GM12878 (cell line): ENCODE measurements around the gene CPSF4L. TPM values are rescaled to one million over a fixed set of nuclear protein-coding genes. Genes with fewer than 3 reads are reported as not detected.

ENCODE experiments used
- ATAC-seq: fragments of 200-7000 bp; cut with Tn5 transposase; 3 replicates; pipeline ENCODE4 v1.9.1; 2020; ENCODE audit warnings: mild to moderate bottlenecking, moderate library complexity
- BruUV-seq: library from RNA; stranded (reverse); fragments of 400-500 nt; replicated peaks from 2 replicates; lab custom pipeline; 2021; lab: Mats Ljungman, UMichigan
- CTCF ChIA-PET: fragments of 300-600 bp; sonication (Branson Sonifier 250); formaldehyde crosslinking; extraction: SDS; loops from one replicate; lab custom pipeline; 2021; ENCODE audit warnings: inconsistent platforms; lab: Yijun Ruan, JAX
- POLR2A ChIA-PET: fragments of 350-600 bp; formaldehyde crosslinking; extraction: SDS; loops from one replicate; lab custom pipeline; 2021; ENCODE audit warnings: inconsistent platforms; lab: Charles Lee
- RAD21 ChIA-PET: fragments of 300-600 bp; sonication (Branson Sonifier 250); formaldehyde crosslinking; loops from one replicate; lab custom pipeline; 2023; ENCODE audit warnings: antibody characterized with exemption; ENCODE audit not compliant: unreplicated experiment; lab: Charles Lee
- SMC1A ChIA-PET: fragments of 300-600 bp; sonication (Branson Sonifier 250); formaldehyde crosslinking; loops from one replicate; lab custom pipeline; 2023; ENCODE audit not compliant: unreplicated experiment, uncharacterized antibody; lab: Charles Lee
- DNase-seq: peaks from one replicate; pipeline ENCODE4 v3.0.0-alpha.2; 2011; ENCODE audit warnings: low read depth, low spot score
- FAIRE-seq: peaks from 3 replicates; lab custom pipeline; 2011; peaks lifted over from hg19 to GRCh38; lab: Jason Lieb, UNC
- H2AFZ ChIP-seq: 2 replicates; pipeline ENCODE4 v1.6.0; 2011; ENCODE audit warnings: low read depth, low read length, control low read depth; ENCODE audit not compliant: control insufficient read depth
- H3K27ac ChIP-seq: 2 replicates; pipeline ENCODE4 v1.5.1; 2011; ENCODE audit warnings: control low read depth; ENCODE audit not compliant: control insufficient read depth, insufficient read depth
- H3K27me3 ChIP-seq, 2 experiments: replicated peaks in 1 of 2; 2 replicates each; pipeline versions ENCODE4 v1.6.0 to v1.6.1; 2011; ENCODE audit warnings: low read length in 1 of 2; ENCODE audit not compliant: control insufficient read depth in 2 of 2, insufficient read depth in 2 of 2
- H3K36me3 ChIP-seq, 2 experiments: 2 replicates each; pipeline ENCODE4 v1.5.1; 2011; ENCODE audit warnings: low read length in 1 of 2; ENCODE audit not compliant: control insufficient read depth in 2 of 2, insufficient read depth in 2 of 2
- H3K4me1 ChIP-seq: 2 replicates; pipeline ENCODE4 v1.6.1; 2011; ENCODE audit warnings: mild to moderate bottlenecking, low read length, moderate library complexity, mixed read lengths; ENCODE audit not compliant: control insufficient read depth, insufficient read depth
- H3K4me2 ChIP-seq: 2 replicates; pipeline ENCODE4 v1.6.0; 2011; ENCODE audit warnings: control low read depth; ENCODE audit not compliant: control insufficient read depth, insufficient read depth
- H3K4me3 ChIP-seq: fragments of 200-600 bp; sonication (generic); 2 replicates; pipeline ENCODE4 v1.5.1; 2016
- H3K79me2 ChIP-seq: 2 replicates; pipeline ENCODE4 v1.6.0; 2011; ENCODE audit warnings: low read length; ENCODE audit not compliant: control insufficient read depth, insufficient read depth
- H3K9ac ChIP-seq: 2 replicates; pipeline ENCODE4 v1.8.0; 2011; ENCODE audit warnings: low read length, control low read depth, mixed read lengths; ENCODE audit not compliant: control insufficient read depth, insufficient read depth
- H3K9me3 ChIP-seq: replicated peaks from 3 replicates; pipeline ENCODE4 v1.5.1; 2011; ENCODE audit warnings: mild to moderate bottlenecking, low read length; ENCODE audit not compliant: control insufficient read depth, insufficient read depth
- H4K20me1 ChIP-seq: 2 replicates; pipeline ENCODE4 v1.6.0; 2011; ENCODE audit not compliant: control insufficient read depth, insufficient read depth
- ATF7 ChIP-seq: fragments of 450-650 bp; IDR thresholded peaks from 2 replicates; pipeline ENCODE4 v1.6.1; 2016; ENCODE audit warnings: low read depth, mild to moderate bottlenecking
- CBX5 ChIP-seq: sonication (generic); IDR thresholded peaks from 2 replicates; pipeline ENCODE4 v1.6.1; 2016; ENCODE audit warnings: low read depth, moderate library complexity, mild to moderate bottlenecking, inconsistent platforms
- EZH2 ChIP-seq: IDR thresholded peaks from 2 replicates; pipeline ENCODE4 v1.6.1; 2012; ENCODE audit warnings: low read depth, mild to moderate bottlenecking, control low read depth, inconsistent platforms, low read length, borderline replicate concordance; ENCODE audit not compliant: control insufficient read depth
- FOXM1 ChIP-seq: IDR thresholded peaks from 2 replicates; pipeline ENCODE4 v1.6.1; 2012; ENCODE audit warnings: low read depth, mild to moderate bottlenecking, inconsistent platforms, low read length, moderate library complexity
- IKZF2 ChIP-seq, 2 experiments: fragments of 450-650 bp; IDR thresholded peaks; 2 replicates each; pipeline ENCODE4 v1.6.1; 2017; ENCODE audit warnings: mild to moderate bottlenecking in 2 of 2, moderate library complexity in 2 of 2
- MTA3 ChIP-seq: IDR thresholded peaks from 2 replicates; pipeline ENCODE4 v1.6.1; 2012; ENCODE audit warnings: low read length, inconsistent platforms, borderline replicate concordance
- POLR2A ChIP-seq: IDR thresholded peaks from 2 replicates; pipeline ENCODE4 v1.6.1; 2011; ENCODE audit warnings: low read depth, mild to moderate bottlenecking, low read length
- SREBF1 ChIP-seq: IDR thresholded peaks from 2 replicates; pipeline ENCODE4 v1.6.1; 2012; ENCODE audit warnings: mild to moderate bottlenecking, low read length
- WGBS: methylation state at CpG from one replicate; pipeline ENCODE4 v1.1.6; 2016; ENCODE audit warnings: low lambda C conversion rate; ENCODE audit not compliant: insufficient replicate concordance, insufficient coverage; ENCODE audit errors: missing lambda C conversion rate; 5-methylcytosine and 5-hydroxymethylcytosine counted together
- in situ Hi-C: fragments of 300-500 bp; cut with MboI; formaldehyde crosslinking; loops from 9 replicates; pipeline ENCODE4 v1.14.3; 2018; ENCODE audit warnings: mixed read lengths
- intact Hi-C: fragments of 100-400 bp; cut with micrococcal nuclease; formaldehyde crosslinking; loops from one replicate; pipeline ENCODE4 v1.14.2; 2022; ENCODE audit not compliant: unreplicated experiment
- polyA plus RNA-seq, 11 experiments: library from polyadenylated mRNA; depleted of rRNA in 4 of 11; unstranded in 6 of 11; stranded (reverse) in 5 of 11; fragments of >200 nt; fragmentation: Nextera tagmentation in 4 of 11; fragmentation: Illumina TruSeq in 1 of 11; extraction: Ambion mirVana in 4 of 11; extraction: Trizol in 1 of 11; gene quantifications; 1 replicate in 1 of 11; 2 replicates in 10 of 11; pipeline versions ENCODE4 v1.2.1 to v1.2.3, GENCODE V29; 2011 to 2016; ENCODE audit warnings: inconsistent platforms in 2 of 11, missing spikeins in 2 of 11, low read depth in 1 of 11
- total RNA-seq, 4 experiments: library from RNA; depleted of rRNA in 3 of 4; stranded (reverse); fragments of >200 nt in 3 of 4; fragmentation: Illumina TruSeq in 1 of 4; extraction: Trizol in 1 of 4; gene quantifications; 2 replicates each; pipeline versions ENCODE4 v1.2.1 to v1.2.3, GENCODE V29; 2013 to 2021
- TF ChIP-seq, protein P1 (sequence below): fragments of 450-650 bp; IDR thresholded peaks from 2 replicates; pipeline ENCODE4 v1.6.1; 2017; ENCODE audit warnings: mild to moderate bottlenecking, moderate library complexity
- TF ChIP-seq, protein P2 (sequence below): fragments of 150-350 bp; IDR thresholded peaks from 2 replicates; pipeline ENCODE4 v1.6.1; 2014; ENCODE audit warnings: mild to moderate bottlenecking, low read depth, low read length

CPSF4L gene
- total and polyA plus RNA-seq, 10 of the 15 experiments (the other 5 are each of a cell fraction or from before 2014, with no cell fraction given): not detected

DNA sequence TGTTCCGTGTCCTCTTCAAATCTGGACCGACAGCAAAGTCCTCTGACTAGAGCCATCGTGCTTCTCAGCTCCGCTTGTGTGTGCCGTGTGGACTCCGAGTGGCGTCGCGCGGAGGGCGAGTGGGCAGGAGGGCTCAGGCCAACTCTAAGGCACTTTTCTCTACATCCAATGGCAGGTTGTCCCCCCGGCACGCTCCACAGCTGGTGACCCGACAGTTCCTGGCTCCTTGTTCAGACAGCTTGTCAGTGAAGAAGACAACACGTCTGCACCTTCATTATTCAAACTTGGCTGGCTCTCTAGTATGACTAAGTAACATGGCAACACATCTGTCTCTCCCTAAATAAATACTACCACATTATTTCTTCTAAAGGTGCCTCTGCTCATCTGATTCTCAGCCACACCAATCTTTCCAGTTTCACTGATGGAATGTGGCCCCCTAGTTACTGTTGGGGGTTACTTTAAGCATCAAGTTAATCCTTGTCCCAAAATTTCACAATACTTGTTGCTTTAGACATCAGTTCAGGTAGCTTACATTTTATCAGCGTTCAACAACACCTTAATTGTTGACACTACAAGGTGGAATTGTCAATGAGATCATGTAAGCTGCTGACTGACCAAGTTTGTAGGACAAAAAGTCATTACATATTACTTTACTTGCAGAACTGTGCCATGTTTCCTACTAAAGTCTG is 53.4 kb downstream of the CPSF4L start:
- TF ChIP-seq POLR2A: no peak
- no peak for TF ChIP-seq FOXM1
- TF ChIP-seq EZH2: no peak
- no peak for TF ChIP-seq CBX5
- in situ Hi-C loops: no loop called here
- peaks cover 20 to 33% of the 10 kb centered on the region in 2 experiments for H3K36me3 ChIP-seq
- no peaks in the 10 kb centered on the region for H3K4me1 ChIP-seq
- no peaks in the 10 kb centered on the region; the same call in 1 of the 2 replicates for H4K20me1 ChIP-seq
- WGBS: 94% methylated on average over 16 of the region's 16 CpGs
- SMC1A ChIA-PET: interaction anchor here (1.0 to 1.7 kb wide), 3 partner anchors 12 to 20 kb away, joined by 3 to 6 read pairs (median 3); no protein-coding TSS in a partner anchor
- no peaks in the 10 kb centered on the region for H3K9me3 ChIP-seq
- no TSS peak for BruUV-seq
- H3K27ac ChIP-seq: no peak overlapping the region
- H3K4me3 ChIP-seq: no peak overlapping the region
- H3K9ac ChIP-seq: no peak overlapping the region
- FAIRE-seq (no peak), ATAC-seq (no peak), DNase-seq (no peak)
- CTCF ChIA-PET: interaction anchor here (0.6 to 1.5 kb wide), 3 partner anchors 9 to 17 kb away, joined by 3 to 6 read pairs (median 4); partner anchors contain the start of gene COG1
- intact Hi-C loops: no loop called here
- no peaks in the 10 kb centered on the region for H3K27me3 ChIP-seq
- no peaks in the 10 kb centered on the region; the same call in 1 of the 2 replicates for H3K79me2 ChIP-seq
- RAD21 ChIA-PET: interaction anchor here (0.6 kb wide), 1 partner anchor 83 kb away, joined by 3 read pairs; no protein-coding TSS in a partner anchor
- no peak overlapping the region for H2AFZ ChIP-seq
- no peak overlapping the region for H3K4me2 ChIP-seq
- POLR2A ChIA-PET: interaction anchor here (1.1 to 1.4 kb wide), 2 partner anchors 11 to 20 kb away, joined by 3 read pairs; no protein-coding TSS in a partner anchor

DNA sequence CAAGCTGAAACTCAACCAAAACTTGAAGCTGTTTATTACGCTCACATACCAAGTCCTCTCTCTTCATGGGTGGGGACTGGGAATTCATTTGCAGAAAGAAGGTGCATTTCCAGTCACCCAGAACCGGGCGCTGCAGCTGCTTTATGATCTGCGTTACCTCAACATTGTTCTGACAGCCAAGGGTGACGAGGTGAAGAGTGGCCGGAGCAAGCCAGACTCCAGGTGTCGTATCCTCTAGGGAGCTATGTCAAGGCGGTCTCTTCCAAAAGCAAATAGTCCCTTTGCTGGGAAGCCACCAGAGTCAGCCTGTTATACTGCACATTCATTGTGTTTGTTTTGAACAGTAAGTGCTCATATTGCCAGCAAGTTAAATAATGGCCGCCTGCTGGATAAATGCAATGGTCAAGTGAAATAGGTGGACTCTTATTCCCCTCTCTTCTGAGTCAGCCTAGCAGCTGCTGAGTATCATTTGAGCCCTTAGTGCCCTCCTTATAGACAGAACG is 56.2 kb downstream of the CPSF4L start:
- POLR2A ChIA-PET: interaction anchor here (1.0 to 1.7 kb wide), 2 partner anchors 11 to 26 kb away, joined by 3 to 5 read pairs; no protein-coding TSS in a partner anchor
- TF ChIP-seq SREBF1 (no peak), MTA3 (no peak), ATF7 (no peak), IKZF2 (IDR thresholded peaks at IDR 0.05) (no peak)
- TF ChIP-seq, protein P1, sequence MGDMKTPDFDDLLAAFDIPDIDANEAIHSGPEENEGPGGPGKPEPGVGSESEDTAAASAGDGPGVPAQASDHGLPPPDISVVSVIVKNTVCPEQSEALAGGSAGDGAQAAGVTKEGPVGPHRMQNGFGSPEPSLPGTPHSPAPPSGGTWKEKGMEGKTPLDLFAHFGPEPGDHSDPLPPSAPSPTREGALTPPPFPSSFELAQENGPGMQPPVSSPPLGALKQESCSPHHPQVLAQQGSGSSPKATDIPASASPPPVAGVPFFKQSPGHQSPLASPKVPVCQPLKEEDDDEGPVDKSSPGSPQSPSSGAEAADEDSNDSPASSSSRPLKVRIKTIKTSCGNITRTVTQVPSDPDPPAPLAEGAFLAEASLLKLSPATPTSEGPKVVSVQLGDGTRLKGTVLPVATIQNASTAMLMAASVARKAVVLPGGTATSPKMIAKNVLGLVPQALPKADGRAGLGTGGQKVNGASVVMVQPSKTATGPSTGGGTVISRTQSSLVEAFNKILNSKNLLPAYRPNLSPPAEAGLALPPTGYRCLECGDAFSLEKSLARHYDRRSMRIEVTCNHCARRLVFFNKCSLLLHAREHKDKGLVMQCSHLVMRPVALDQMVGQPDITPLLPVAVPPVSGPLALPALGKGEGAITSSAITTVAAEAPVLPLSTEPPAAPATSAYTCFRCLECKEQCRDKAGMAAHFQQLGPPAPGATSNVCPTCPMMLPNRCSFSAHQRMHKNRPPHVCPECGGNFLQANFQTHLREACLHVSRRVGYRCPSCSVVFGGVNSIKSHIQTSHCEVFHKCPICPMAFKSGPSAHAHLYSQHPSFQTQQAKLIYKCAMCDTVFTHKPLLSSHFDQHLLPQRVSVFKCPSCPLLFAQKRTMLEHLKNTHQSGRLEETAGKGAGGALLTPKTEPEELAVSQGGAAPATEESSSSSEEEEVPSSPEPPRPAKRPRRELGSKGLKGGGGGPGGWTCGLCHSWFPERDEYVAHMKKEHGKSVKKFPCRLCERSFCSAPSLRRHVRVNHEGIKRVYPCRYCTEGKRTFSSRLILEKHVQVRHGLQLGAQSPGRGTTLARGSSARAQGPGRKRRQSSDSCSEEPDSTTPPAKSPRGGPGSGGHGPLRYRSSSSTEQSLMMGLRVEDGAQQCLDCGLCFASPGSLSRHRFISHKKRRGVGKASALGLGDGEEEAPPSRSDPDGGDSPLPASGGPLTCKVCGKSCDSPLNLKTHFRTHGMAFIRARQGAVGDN: no peak
- TF ChIP-seq, protein P2, sequence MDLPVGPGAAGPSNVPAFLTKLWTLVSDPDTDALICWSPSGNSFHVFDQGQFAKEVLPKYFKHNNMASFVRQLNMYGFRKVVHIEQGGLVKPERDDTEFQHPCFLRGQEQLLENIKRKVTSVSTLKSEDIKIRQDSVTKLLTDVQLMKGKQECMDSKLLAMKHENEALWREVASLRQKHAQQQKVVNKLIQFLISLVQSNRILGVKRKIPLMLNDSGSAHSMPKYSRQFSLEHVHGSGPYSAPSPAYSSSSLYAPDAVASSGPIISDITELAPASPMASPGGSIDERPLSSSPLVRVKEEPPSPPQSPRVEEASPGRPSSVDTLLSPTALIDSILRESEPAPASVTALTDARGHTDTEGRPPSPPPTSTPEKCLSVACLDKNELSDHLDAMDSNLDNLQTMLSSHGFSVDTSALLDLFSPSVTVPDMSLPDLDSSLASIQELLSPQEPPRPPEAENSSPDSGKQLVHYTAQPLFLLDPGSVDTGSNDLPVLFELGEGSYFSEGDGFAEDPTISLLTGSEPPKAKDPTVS: no peak

More for the DNA sequence above, 56.2 kb downstream of the CPSF4L start:
- H3K4me1 ChIP-seq: no peaks in the 10 kb centered on the region
- H3K9ac ChIP-seq: no peak overlapping the region
- no peaks in the 10 kb centered on the region; the same call in 1 of the 2 replicates for H4K20me1 ChIP-seq
- no peak for ATAC-seq
- 84% methylated on average over 10 of the region's 10 CpGs for WGBS
- DNase-seq: no peak
- no peaks in the 10 kb centered on the region for H3K27me3 ChIP-seq
- BruUV-seq: no TSS peak
- SMC1A ChIA-PET: interaction anchor here (1.0 to 1.1 kb wide), 2 partner anchors 10 kb away, joined by 3 read pairs; no protein-coding TSS in a partner anchor
- intact Hi-C loops (no loop called here), in situ Hi-C loops (no loop called here)
- RAD21 ChIA-PET: no interaction called here
- H3K79me2 ChIP-seq: no peaks in the 10 kb centered on the region
- CTCF ChIA-PET: no interaction called here
- no peak overlapping the region for H2AFZ ChIP-seq
- no peaks in the 10 kb centered on the region for H3K9me3 ChIP-seq
- no peak overlapping the region for H3K4me3 ChIP-seq
- peaks cover 27 to 47% of the 10 kb centered on the region in 2 experiments for H3K36me3 ChIP-seq
- no peak overlapping the region for H3K4me2 ChIP-seq
- H3K27ac ChIP-seq: no peak overlapping the region
- FAIRE-seq: no peak
